HG03575 (cell line): ENCODE data around the gene CDH22.

Experiments
- ATAC-seq: cut with Tn5 transposase; IDR thresholded peaks from one replicate; pipeline ENCODE4 v1.9.1; 2021; ENCODE audit not compliant: unreplicated experiment, insufficient number of reproducible peaks, low FRiP score; ENCODE audit errors: extremely low read depth

CDH22 gene

DNA sequence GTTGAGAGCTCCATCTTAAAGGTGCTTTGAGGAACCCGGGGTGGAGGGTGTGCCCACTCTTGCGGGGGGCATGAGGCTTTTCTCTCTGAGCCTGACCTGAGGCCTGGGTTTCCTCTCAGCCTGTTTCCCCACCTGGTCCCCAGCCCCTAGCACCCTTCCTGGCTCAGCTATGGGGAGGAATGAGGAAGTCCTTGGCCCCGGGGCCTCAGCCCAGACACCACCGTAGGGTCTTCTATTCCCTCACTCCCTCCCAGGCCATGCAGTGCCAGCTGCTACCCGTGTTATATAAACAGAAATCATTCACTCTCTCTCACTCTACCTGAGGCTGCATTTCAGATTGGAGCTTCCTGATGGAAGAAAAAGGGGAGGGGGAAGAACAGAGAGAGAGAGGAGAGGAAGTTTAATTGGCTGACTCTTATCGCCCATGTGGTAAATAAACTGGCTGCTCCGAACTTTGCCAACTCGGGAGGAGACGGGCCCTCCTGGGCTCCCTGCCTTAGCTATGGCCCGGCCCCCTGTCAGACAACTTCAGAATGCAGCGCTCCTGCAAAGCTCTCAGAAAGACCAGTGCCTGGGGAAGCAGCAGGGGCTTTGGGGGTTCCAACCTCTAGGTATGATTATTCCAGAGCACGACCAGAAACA is 2.8 kb downstream of the CDH22 start:
- ATAC-seq: no peak

DNA sequence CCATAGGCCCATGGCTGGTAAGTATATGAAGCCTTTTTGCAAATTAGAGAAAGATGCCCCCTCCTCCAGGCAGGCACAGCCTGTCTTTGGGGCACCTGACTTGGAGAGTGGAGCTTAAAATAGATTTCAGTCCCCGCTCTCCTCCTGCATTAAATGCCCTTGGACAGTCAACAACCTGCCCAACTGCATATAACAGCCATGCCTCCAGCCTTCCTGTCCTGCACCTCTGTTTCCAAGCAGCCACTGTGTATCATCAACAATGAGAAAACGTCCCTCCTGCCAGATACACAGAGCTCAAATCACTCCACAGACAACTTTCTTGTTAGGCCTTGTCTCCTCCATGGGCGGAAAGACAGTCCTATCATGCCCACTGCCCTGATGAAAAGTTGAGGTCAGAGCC is 3.4 kb downstream of the CDH22 start:
- ATAC-seq: no peak

DNA sequence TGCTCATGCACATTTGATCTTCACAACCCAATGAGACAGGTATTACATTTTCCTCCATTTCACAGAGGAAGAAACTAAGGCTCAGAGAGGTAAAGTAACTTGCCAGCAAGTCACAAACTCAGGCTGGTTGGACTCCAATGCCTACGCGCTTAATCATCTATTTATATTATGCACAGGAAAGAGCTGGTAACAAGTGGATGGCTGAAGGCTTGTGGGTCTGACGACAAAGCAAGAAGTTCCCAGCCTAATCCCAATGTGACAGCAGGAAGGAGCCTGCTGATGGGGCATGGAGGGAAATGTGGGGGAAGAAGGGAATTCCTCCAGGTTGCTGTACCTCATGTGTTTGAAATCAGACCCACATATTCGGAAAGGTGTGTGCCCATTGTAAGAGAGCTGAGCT is 3.9 kb downstream of the CDH22 start:
- no peak for ATAC-seq

DNA sequence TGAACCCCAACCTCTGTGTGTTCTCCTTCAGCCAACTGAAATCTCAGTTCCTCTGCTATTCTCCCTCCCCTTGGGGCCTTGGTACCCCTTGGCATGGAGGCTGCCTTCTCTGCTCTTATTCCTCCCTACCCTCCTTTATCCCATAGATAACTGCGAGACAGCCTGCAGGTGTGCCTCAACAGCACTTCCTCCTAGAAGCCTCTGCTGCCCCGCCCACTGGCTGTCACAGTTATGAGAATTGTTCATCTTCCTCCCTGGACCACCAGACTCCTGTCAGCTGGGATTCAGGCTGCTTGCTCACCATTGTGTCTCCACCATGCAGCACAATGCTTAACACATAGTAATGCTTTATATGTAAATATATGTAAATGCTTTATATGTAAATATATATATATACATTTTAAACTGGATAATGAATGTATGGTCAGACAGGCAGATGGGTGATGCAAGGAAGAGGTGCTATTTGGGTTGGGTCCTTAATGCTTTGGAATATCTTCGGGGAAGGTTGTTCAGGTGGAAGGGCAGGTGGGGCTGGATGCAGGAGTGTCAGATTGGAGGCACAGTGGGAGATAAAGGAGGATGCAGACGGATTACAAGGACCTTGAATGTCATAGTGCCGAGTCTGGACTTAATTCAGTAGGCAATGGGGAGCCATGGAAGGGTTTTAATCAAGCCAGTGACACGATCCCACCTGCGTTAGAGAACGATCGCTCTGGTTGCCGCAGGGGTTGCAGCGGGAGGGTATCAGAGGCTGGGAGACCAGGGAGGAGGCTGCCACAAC is 4.9 kb downstream of the CDH22 start:
- ATAC-seq: no peak

DNA sequence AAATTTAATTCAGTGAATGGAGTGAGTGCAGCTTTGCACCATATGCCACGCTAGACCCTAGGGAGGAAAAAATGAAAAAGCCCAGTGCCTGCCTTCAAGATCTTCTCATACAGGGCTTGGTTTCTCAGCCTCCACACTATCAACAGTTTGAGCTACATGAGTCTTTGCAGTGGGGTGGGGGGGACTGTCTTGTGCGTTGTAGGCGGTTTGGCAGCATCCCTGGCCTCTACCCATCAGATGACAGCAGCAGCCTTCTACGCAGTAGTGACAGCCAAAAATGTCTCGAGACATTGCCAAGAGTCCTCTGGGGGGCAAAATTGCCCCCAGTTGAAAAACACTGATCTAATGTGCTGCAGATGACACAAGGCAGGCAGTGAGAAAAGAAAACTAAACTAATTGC is 6.2 kb downstream of the CDH22 start:
- ATAC-seq: no peak

DNA sequence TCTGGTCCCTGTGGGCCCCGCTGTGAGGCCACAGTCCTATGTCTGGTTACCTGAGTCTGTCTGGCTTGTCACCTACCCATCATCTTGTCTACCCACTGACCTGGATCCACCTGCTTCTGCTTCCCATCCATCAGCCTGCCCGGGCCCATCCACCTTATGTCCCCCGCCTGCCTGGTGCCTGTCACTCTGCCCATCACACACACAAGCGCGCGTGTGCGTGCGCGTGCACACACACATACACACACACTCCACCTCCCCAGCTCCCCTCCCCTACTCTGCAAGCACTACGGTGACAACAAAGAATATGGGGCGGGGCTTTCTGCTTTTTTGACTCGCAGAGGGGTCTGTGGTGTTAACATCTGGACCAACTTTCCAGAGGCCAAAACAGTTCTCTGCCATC is 8.0 kb downstream of the CDH22 start:
- ATAC-seq: no peak

DNA sequence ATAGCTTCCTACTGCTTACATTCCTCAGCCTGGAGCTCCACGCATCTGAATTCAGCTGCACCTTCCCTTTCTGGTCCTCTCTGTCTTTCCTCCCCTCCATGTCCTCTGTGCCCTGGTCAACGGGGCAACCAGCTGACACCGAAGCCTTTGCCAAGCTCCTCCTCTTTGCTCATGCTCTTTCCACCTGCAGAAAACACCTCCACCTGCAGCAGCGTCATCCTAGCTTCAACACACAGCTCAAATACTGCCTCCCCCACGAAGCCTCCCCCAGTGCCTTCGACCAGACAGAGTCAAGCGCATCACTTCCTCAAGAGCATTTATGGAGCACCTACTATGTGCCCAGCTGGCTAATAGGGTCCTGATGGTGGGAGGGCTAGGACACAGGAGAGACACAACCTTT is 9.2 kb downstream of the CDH22 start:
- no peak for ATAC-seq

DNA sequence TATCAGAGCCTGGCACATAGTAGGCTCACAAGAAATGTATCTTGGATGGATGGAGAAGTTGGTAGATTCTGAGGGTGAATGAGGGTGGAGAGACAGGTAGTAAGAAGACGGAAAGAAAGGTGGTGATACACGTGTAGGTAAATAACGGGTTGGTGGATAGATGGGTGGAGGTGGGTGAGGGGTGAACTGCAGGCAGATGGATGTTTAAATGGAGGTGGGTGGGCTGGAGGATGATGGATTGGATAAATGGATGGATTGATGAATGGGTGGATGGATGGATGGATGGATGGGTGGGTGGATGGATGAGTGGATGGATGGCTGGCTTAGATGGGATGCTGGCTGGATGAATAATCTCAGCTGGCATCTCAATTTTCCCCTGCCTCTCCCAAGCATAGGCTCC is 9.9 kb downstream of the CDH22 start:
- ATAC-seq: no peak

DNA sequence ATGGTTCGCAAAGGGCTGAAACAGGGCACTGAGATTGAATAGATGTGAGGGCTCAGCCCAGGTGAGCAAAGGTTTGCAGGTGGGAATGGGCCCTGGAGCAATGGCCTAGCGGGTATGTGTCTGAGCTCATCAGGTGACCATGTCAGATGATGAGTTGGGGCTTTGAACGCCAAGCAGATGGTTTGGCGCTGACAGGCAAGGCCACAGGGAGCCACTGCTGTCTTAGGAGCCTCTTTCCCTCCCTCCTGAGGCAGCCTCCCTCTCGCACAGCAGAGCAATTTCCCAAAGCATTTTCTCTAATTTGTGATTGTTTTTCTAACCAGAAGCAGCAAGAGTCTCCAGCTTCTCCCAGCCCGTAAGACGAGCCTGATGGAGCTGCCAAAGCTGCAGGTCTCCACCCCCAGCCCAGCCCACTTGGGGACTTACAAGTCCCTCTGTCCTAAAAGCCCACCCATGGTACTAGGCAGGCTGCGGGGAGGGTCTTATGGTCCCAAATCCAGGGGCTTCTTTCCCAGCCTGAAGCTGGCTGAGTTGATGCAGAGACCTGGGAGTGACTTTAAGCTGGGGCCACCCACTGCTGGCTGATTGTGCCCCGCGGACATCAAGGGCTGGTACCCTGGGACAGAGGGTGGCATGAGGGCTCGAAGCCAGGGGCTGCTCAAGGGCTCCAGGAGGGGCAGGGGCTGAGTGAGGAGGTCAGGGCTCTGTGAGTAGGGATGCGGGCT is 11.6 kb downstream of the CDH22 start:
- no peak for ATAC-seq

DNA sequence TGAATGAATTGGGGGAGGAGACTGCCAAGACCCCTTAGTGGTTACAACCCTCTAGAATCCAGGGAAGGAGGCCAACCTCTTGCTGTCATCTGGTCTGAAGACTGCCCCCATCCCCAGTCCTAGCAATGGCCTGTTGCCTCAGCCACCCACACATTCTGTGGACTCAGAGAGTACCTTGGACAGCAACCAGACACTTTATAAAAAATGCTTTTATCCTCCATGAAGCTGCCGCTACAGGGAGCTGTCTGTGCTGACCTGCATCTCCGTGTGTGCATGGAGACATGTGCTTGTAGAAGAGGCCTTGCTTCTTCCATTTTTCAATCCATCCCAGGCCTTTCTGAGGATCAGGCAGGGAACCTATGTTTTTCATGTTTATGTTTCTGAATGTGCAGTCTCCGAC is 15.2 kb downstream of the CDH22 start:
- ATAC-seq: no peak

DNA sequence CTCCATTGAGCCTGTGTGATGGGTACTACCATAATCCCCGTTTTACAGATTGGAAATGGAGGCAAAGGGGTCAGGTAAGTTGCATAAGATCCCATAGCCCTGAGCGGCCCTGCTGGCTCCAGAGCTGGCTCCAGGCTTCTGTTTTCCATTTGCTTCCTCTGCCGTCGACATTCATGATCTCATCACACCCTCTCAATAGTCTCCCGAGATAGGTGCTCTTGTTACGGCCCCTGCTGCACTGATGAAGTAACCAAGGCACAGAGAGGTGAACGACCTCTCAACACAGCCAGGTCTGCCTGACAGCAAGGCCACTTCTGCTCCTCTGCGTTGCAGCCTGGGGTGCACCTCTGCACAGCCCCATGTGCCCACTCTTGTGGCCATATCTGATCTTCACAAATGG is 16.9 kb downstream of the CDH22 start:
- ATAC-seq: no peak

DNA sequence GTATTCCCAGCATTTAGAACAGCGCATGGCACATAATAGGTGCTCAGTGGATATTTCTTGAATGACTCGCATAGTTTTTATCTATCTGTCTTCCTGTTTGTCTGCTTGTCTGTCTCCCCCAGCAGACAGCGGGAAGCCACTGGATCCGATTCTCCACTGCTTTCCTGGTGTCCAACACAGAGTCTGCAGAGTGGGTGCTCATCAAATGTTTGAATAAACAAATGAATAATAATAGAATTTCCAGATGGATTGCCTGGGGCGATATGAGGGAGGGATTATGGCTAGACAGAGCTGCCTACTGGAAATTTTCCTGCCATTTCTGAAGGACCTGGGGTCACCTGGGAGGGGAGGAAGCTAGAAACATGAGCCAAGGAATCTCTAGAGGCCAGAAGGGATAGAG is 18.9 kb downstream of the CDH22 start:
- ATAC-seq: no peak

DNA sequence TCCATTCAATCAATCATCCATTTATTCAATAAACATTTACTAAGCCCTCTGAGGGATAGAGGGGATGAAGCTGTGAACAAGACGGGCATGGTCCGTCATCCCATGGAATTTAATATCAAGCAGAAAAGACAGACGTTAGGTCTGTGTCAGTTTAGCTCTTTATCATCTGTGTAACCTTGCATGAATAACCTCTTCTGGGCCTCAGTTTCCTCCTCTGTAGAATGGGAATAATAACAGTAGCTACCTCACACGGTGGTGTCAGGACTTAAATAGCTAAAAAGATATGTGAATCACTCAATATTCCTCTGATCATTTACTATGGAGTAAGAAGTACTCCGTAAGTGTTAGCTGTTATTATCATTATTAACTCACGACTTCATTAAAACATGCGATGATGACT is 21.3 kb downstream of the CDH22 start:
- no peak for ATAC-seq

DNA sequence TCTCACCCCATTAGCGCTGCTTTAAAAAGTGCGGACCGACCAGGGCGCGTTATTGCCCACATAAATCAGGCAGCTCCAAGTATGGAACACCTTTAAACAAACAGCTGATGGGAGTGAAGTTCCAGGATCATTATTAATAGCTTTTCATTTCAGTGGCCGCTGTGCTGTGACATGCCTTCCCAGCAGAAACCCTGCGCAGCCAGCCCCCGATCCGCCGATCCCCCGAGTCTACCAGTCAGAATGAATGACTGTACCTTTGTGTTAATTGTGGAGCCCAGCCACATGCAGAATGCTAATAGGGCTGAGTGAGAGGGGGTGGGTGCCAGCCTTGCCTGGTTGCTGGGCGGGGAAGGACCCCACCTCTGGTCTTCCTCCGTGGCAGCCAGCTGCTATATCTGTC is 21.9 kb downstream of the CDH22 start:
- no peak for ATAC-seq

DNA sequence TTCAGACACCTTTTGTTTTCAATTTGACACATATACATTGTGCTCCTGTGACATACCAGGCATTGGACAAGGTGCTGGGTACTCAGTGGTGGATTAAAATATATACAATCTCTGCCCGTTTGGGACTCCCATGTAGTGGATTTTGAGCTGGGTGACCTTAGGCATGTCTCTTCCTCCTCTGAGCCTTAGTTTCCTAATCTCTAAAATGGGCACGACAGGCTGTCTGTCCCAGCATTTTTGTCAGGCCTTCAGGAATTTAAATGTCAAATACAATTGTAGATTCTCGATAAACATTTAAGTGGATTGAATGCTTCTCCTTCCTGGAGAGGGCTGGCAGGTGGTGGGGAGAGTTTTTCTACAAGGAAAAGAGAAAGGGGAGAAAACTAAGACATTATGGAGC is 22.6 kb downstream of the CDH22 start:
- ATAC-seq: no peak

DNA sequence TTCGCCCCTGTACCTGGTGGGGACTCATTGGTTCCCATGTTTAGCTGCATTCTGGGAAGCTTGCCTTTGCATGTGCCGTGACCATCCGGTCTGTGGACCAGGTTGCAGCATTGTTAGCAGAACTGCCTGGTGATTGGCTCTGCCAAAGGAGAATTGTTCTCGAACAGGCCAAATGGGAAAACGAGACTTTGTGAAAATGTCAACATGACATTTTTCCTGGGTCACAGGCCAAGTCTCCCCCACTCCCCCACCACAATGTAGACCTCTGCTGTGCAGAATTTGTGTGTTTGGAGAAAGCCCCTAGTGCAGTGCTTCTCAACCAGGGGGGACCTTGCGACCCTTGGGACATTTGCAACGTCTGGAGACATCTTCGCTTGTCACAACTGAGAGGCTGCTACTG is 23.2 kb downstream of the CDH22 start:
- ATAC-seq: no peak

DNA sequence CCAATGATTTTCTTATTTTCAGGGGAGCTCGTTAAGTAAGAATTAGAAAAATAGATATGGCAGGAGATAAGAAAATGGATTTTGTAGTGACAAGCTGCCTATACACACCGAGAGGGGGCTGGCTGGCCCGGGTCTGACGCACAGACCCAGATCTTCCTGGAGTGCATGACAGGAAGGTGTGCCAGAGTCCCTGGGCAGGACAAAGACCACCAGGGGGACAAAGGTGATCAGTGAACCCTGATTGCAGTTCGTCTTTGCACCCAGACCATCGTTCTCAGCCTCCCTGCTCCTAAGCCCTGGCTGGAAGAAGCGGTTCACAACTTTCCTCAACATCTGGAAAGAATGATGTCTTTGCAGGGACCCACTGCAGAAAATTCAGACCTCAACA is 24.3 kb downstream of the CDH22 start:
- no peak for ATAC-seq

DNA sequence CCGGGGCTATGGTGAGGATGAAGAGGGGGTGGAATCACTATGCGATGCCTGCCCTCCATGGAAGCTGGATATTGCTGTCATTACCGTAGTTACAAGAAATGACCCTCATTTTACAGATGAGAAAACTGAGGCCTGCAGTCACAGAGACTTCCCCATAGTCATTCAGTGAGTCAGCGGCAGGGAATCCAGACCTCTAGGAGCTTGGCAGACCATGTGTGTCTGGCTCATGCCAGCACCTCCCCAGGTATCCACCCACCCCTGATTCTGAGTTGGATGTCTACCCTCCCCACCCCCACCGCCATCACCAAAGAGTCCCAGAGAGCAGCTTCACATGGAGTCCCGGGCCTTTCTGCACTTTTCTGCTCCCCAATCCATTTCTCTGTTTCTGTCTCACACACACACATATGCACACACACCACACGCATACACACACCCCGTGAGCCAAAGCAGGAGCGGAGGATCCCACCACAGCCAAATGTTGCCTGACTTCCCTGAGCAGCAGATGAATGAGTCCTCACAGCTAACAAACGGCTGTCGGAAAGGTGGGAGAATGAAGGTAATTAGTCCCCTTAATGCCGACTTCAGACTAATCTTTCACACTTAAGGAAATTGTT is 24.8 kb downstream of the CDH22 start:
- no peak for ATAC-seq

DNA sequence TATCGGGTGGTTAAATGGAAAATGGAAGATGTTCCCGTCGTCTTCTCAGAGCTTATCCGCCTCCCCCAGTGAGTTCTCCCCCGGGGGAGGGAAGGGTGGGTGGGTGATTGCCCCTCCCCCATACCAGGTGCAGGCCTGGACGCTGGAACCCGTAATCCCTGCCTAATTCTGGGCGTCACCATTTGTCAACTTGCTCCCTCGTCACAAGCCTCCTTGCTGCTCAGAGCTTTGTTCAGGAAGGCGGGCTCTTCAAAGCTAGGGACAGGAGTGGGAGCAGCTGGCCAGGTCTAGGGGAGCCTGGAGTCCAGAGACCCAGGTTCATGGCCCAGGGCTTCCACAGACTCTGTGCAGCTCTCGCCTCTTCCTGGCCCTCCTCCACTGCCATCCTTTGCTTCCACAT is 25.6 kb downstream of the CDH22 start:
- ATAC-seq: no peak

DNA sequence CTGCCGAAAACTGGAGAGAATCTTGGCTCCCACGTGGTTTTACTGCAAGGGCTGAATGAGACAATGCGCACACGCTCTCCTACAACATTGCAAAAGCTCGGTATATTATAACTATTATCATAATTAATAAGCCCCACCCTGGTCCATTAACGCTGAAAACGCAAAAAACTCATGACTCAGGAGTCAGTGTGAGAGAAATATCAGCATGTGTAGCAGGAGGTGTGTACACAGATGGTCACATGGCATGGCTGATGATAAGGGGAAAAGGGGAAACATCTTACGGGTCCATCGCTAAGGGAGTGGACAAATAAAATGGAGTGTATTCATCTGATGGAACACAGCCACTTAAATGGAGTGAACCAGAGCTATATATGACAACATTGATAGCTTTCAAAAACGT is 29.2 kb downstream of the CDH22 start:
- ATAC-seq: no peak
